A549 (cell line): ENCODE results near the gene RAB37. TPM values are rescaled to one million over a fixed set of nuclear protein-coding genes. Genes with fewer than 3 reads are reported as not detected.

Experiments used
- ATAC-seq, 2 experiments: fragments of 200-7000 bp in 1 of 2; fragments of >200 bp in 1 of 2; cut with Nextera tagmentation in 1 of 2; cut with Tn5 transposase in 1 of 2; 3 replicates each; pipeline versions ENCODE4 v1.8.0 to v1.9.1; 2018 to 2020; ENCODE audit warnings: mild to moderate bottlenecking in 1 of 2, moderate library complexity in 1 of 2
- CTCF ChIA-PET: fragments of 300-600 bp; sonication (Branson Sonifier 250); formaldehyde crosslinking; extraction: SDS; loops from one replicate; lab custom pipeline; 2021; ENCODE audit warnings: antibody characterized with exemption, inconsistent platforms; lab: Yijun Ruan, JAX
- POLR2A ChIA-PET: fragments of 350-600 bp; formaldehyde crosslinking; extraction: SDS; loops from one replicate; lab custom pipeline; 2021; ENCODE audit warnings: antibody characterized with exemption, inconsistent platforms; lab: Yijun Ruan, JAX
- DNase-seq, 2 experiments: peaks; one replicate each; pipeline versions ENCODE4 v3.0.0 to v3.0.0-alpha.2; 2011 to 2016; ENCODE audit warnings: low read depth in 1 of 2, low spot score in 1 of 2
- FAIRE-seq: peaks from 2 replicates; lab custom pipeline; 2011; peaks lifted over from hg19 to GRCh38; lab: Jason Lieb, UNC
- H3K27ac ChIP-seq, 2 experiments: fragments of >200 bp; sonication (Bioruptor Twin); formaldehyde crosslinking; 3 replicates each; pipeline ENCODE4 v1.5.1; 2016 to 2017
- H3K4me1 ChIP-seq: fragments of >200 bp; sonication (Bioruptor Twin); formaldehyde crosslinking; 3 replicates; pipeline ENCODE4 v1.6.1; 2016
- H3K4me2 ChIP-seq: fragments of >200 bp; sonication (Bioruptor Twin); formaldehyde crosslinking; 3 replicates; pipeline ENCODE4 v1.6.1; 2016
- H3K4me3 ChIP-seq: fragments of >200 bp; sonication (Bioruptor Twin); formaldehyde crosslinking; 3 replicates; pipeline ENCODE4 v1.5.1; 2016
- H3K9me3 ChIP-seq: fragments of >200 bp; sonication (Bioruptor Twin); formaldehyde crosslinking; 3 replicates; pipeline ENCODE4 v1.6.1; 2016
- CBX2 ChIP-seq: fragments of 200-600 bp; sonication (generic); IDR thresholded peaks from 2 replicates; pipeline ENCODE4 v1.6.1; 2016; ENCODE audit warnings: low read depth, mild to moderate bottlenecking, borderline replicate concordance
- CEBPB ChIP-seq, 2 experiments: fragments of >200 bp in 1 of 2; sonication (Bioruptor Twin) in 1 of 2; formaldehyde crosslinking in 1 of 2; IDR thresholded peaks; 2 replicates each; pipeline ENCODE4 v1.6.1; 2012 to 2016
- CHD2 ChIP-seq: fragments of 150-350 bp; IDR thresholded peaks from 2 replicates; pipeline ENCODE4 v1.6.1; 2014; ENCODE audit warnings: low read length; ENCODE audit not compliant: partially characterized antibody
- EHMT2 ChIP-seq: fragments of 200-600 bp; sonication (generic); IDR thresholded peaks from 2 replicates; pipeline ENCODE4 v1.6.1; 2016; ENCODE audit warnings: antibody characterized with exemption, low read depth, mild to moderate bottlenecking, moderate library complexity
- FOSB ChIP-seq: fragments of 250-450 bp; sonication (Bioruptor Pico); IDR thresholded peaks from 2 replicates; pipeline ENCODE4 v1.5.0; 2020; ENCODE audit warnings: mild to moderate bottlenecking, moderate library complexity
- FOSL2 ChIP-seq, 2 experiments: fragments of 450-650 bp in 1 of 2; fragments of >200 bp in 1 of 2; sonication (Bioruptor Twin) in 1 of 2; formaldehyde crosslinking; IDR thresholded peaks; 2 replicates each; pipeline versions ENCODE4 v1.5.0 to v1.6.1; 2016 to 2020; ENCODE audit warnings: mild to moderate bottlenecking in 1 of 2, moderate library complexity in 1 of 2
- HDAC2 ChIP-seq: fragments of 200-600 bp; sonication (generic); IDR thresholded peaks from 2 replicates; pipeline ENCODE4 v1.6.1; 2016
- HOXB13 ChIP-seq: fragments of 250-450 bp; sonication (Bioruptor Pico); IDR thresholded peaks from 2 replicates; pipeline ENCODE4 v1.5.0; 2020; ENCODE audit warnings: low read depth, mild to moderate bottlenecking, moderate library complexity
- HOXB5 ChIP-seq: fragments of 250-450 bp; sonication (Bioruptor Pico); IDR thresholded peaks from 2 replicates; pipeline ENCODE4 v1.5.0; 2020; ENCODE audit warnings: mild to moderate bottlenecking, moderate library complexity
- KDM1A ChIP-seq: fragments of 200-600 bp; sonication (generic); IDR thresholded peaks from 2 replicates; pipeline ENCODE4 v1.6.1; 2016; ENCODE audit warnings: low read depth, mild to moderate bottlenecking
- KDM5A ChIP-seq: fragments of 200-600 bp; sonication (generic); IDR thresholded peaks from 2 replicates; pipeline ENCODE4 v1.6.1; 2016; ENCODE audit warnings: antibody characterized with exemption, mild to moderate bottlenecking
- MAZ ChIP-seq: fragments of 150-350 bp; IDR thresholded peaks from 2 replicates; pipeline ENCODE4 v1.6.1; 2014; ENCODE audit warnings: antibody characterized with exemption, low read depth, low read length, borderline replicate concordance
- MYC ChIP-seq: IDR thresholded peaks from 2 replicates; pipeline ENCODE4 v1.6.1; 2012; ENCODE audit warnings: mild to moderate bottlenecking, inconsistent platforms, low read length, improper control_type of control experiment, borderline replicate concordance
- PHF8 ChIP-seq: fragments of 200-600 bp; sonication (generic); IDR thresholded peaks from 2 replicates; pipeline ENCODE4 v1.6.1; 2016; ENCODE audit warnings: low read depth, mild to moderate bottlenecking, antibody characterized with exemption, moderate library complexity, borderline replicate concordance
- POLR2AphosphoS2 ChIP-seq: conservative IDR thresholded peaks from 2 replicates; pipeline ENCODE4 v1.6.1; 2012; ENCODE audit warnings: low read length, improper control_type of control experiment, inconsistent platforms
- RAD21 ChIP-seq, 2 experiments: fragments of >200 bp in 1 of 2; sonication (Bioruptor Twin) in 1 of 2; formaldehyde crosslinking in 1 of 2; IDR thresholded peaks in 1 of 2; conservative IDR thresholded peaks in 1 of 2; 2 replicates in 1 of 2; 3 replicates in 1 of 2; pipeline ENCODE4 v1.6.1; 2012 to 2018; ENCODE audit warnings: inconsistent platforms in 1 of 2
- RFX5 ChIP-seq: fragments of 450-650 bp; IDR thresholded peaks from 2 replicates; pipeline ENCODE4 v1.7.1; 2014; ENCODE audit warnings: antibody characterized with exemption, mild to moderate bottlenecking, moderate library complexity
- SREBF2 ChIP-seq: fragments of 450-650 bp; IDR thresholded peaks from 2 replicates; pipeline ENCODE4 v1.6.1; 2014; ENCODE audit warnings: mild to moderate bottlenecking, moderate library complexity
- TFCP2L1 ChIP-seq: fragments of 250-450 bp; sonication (Bioruptor Pico); IDR thresholded peaks from 2 replicates; pipeline ENCODE4 v1.5.0; 2021; ENCODE audit warnings: mild to moderate bottlenecking
- ZNF302 ChIP-seq: fragments of 250-450 bp; sonication (Bioruptor Pico); IDR thresholded peaks from 2 replicates; pipeline ENCODE4 v1.9.0; 2021; ENCODE audit warnings: inconsistent platforms, mild to moderate bottlenecking, moderate library complexity
- WGBS: methylation state at CpG from one replicate; pipeline ENCODE4 v1.1.6; 2017; ENCODE audit errors: missing lambda C conversion rate; 5-methylcytosine and 5-hydroxymethylcytosine counted together
- polyA plus RNA-seq, 4 experiments: library from polyadenylated mRNA; depleted of rRNA in 3 of 4; stranded (reverse); fragments of >200 nt; fragmentation: RNase III in 1 of 4; extraction: RNeasy Plus Mini Kit Qiagen cat#74134 plus additional on column Dnase treatment in 1 of 4; gene quantifications; 2 replicates in 3 of 4; 3 replicates in 1 of 4; pipeline ENCODE4 v1.2.3, GENCODE V29; 2011 to 2017
- TF ChIP-seq, protein P1 (sequence below): fragments of 200-600 bp; sonication (generic); IDR thresholded peaks from 2 replicates; pipeline ENCODE4 v1.6.1; 2016; ENCODE audit warnings: antibody characterized with exemption, mild to moderate bottlenecking, moderate library complexity
- TF ChIP-seq, protein P2 (sequence below): fragments of 150-350 bp; IDR thresholded peaks from 2 replicates; pipeline ENCODE4 v1.6.1; 2014; ENCODE audit warnings: low read depth, mild to moderate bottlenecking, low read length
- TF ChIP-seq, protein P3 (sequence below): fragments of >200 bp; sonication (Bioruptor Twin); formaldehyde crosslinking; IDR thresholded peaks from 3 replicates; pipeline ENCODE4 v1.6.1; 2016
- TF ChIP-seq, protein P4 (sequence below): fragments of 250-450 bp; sonication (Bioruptor Pico); IDR thresholded peaks from 2 replicates; pipeline ENCODE4 v1.5.0; 2020; ENCODE audit warnings: low read depth, mild to moderate bottlenecking, moderate library complexity
- TF ChIP-seq, protein P5 (sequence below): IDR thresholded peaks from 2 replicates; pipeline ENCODE4 v1.6.1; 2012; ENCODE audit warnings: low read depth, borderline replicate concordance
- TF ChIP-seq, protein P6 (sequence below): fragments of >200 bp; sonication (Bioruptor Twin); formaldehyde crosslinking; IDR thresholded peaks from 3 replicates; pipeline ENCODE4 v1.5.1; 2016

Gene RAB37
- polyA plus RNA-seq, 2 of the 4 experiments (the other 2 are of a cell fraction), result 2.4 to 15.8 TPM

DNA sequence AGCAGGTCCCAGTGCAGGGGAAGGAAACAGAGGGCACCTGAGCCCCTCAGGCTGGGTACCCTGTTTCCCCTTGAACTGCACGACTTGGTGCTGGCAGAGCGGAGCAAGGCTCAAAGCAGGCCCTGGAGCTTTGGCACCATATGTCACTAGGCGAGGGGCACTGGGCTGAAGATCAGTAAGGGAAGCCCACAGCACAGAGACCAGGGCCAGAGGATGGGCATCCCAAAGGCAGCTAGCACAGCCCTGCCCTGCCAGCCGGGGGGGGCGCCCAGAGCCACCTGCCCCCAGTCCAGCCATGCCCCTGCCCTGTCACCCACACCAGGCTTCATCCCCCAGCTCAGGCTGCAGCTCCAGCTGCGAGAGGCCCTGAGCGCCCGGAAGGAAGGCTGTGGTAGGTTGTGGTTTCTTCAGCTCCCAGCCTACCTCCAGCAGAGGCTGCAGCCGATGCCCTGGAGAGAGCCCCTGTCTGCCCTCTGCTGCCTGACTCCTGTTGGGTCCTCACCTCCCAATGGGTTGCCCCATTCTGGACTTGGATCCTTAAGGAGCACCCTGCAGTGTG lies 22.3 kb downstream of the RAB37 start:
- DNase-seq (no peak), FAIRE-seq (no peak), ATAC-seq (peak; percentile 6 to 38; a peak in 3 of 6 replicates)
- TF ChIP-seq CBX2 (no peak), FOSB (no peak), KDM1A (no peak), KDM5A (no peak), POLR2AphosphoS2 (no peak), PHF8 (no peak), HDAC2 (no peak), HOXB5 (CRISPR knock-in tag) (no peak), MAZ (no peak), CEBPB (IDR thresholded peaks at IDR 0.05) (no peak)
- TF ChIP-seq, protein P1, sequence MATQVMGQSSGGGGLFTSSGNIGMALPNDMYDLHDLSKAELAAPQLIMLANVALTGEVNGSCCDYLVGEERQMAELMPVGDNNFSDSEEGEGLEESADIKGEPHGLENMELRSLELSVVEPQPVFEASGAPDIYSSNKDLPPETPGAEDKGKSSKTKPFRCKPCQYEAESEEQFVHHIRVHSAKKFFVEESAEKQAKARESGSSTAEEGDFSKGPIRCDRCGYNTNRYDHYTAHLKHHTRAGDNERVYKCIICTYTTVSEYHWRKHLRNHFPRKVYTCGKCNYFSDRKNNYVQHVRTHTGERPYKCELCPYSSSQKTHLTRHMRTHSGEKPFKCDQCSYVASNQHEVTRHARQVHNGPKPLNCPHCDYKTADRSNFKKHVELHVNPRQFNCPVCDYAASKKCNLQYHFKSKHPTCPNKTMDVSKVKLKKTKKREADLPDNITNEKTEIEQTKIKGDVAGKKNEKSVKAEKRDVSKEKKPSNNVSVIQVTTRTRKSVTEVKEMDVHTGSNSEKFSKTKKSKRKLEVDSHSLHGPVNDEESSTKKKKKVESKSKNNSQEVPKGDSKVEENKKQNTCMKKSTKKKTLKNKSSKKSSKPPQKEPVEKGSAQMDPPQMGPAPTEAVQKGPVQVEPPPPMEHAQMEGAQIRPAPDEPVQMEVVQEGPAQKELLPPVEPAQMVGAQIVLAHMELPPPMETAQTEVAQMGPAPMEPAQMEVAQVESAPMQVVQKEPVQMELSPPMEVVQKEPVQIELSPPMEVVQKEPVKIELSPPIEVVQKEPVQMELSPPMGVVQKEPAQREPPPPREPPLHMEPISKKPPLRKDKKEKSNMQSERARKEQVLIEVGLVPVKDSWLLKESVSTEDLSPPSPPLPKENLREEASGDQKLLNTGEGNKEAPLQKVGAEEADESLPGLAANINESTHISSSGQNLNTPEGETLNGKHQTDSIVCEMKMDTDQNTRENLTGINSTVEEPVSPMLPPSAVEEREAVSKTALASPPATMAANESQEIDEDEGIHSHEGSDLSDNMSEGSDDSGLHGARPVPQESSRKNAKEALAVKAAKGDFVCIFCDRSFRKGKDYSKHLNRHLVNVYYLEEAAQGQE, result no peak
- POLR2A ChIA-PET, result interaction anchor here (2.8 kb wide), 1 partner anchor 10 kb away, joined by 12 read pairs; no protein-coding TSS in a partner anchor
- CTCF ChIA-PET, result interaction anchor here (0.5 to 34.9 kb wide), 12 partner anchors 5 to 540 kb away, joined by 3 to 705 read pairs (median 8); partner anchors contain the start of genes NAT9, NHERF1 and RAB37
- Histone ChIP-seq H3K27ac (peak overlapping the region; percentile 57 to 79), H3K9me3 (no peaks in the 10 kb centered on the region), H3K4me2 (peak overlapping the region; percentile 66), H3K4me1 (peaks cover 69% of the 10 kb centered on the region), H3K4me3 (no peak overlapping the region)
- 95% methylated on average over 8 of the region's 9 CpGs for WGBS

DNA sequence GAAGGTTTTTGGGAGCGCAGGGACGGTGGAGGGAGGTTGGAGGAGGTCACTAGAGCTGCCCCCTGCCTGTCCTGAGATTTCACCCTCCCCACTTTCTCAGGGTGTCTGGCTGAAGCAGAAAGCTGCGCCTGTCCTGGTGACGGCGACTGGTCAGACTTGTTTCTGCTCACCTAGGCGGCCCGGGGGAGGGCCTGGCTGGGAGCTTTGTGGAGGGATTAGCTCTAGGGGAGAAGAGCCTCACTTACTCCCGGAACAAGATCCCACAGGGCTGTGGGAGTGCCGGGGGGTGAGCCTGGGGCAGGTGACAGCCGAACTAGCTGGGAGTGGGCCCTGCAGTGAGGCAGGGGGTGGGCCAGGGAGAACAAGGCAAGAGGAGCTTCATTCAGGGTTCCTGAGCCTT lies 22.9 kb downstream of the RAB37 start:
- Histone ChIP-seq H3K4me1 (peaks cover 74% of the 10 kb centered on the region), H3K27ac (peak overlapping the region; percentile 61 to 79), H3K4me2 (peak overlapping the region; percentile 66), H3K9me3 (no peaks in the 10 kb centered on the region), H3K4me3 (no peak overlapping the region)
- DNase-seq (no peak), FAIRE-seq (no peak), ATAC-seq (no peak)
- TF ChIP-seq, protein P2, sequence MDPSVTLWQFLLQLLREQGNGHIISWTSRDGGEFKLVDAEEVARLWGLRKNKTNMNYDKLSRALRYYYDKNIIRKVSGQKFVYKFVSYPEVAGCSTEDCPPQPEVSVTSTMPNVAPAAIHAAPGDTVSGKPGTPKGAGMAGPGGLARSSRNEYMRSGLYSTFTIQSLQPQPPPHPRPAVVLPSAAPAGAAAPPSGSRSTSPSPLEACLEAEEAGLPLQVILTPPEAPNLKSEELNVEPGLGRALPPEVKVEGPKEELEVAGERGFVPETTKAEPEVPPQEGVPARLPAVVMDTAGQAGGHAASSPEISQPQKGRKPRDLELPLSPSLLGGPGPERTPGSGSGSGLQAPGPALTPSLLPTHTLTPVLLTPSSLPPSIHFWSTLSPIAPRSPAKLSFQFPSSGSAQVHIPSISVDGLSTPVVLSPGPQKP, result no peak
- TF ChIP-seq TFCP2L1 (CRISPR knock-in tag) (no peak), HOXB13 (CRISPR knock-in tag) (no peak), HOXB5 (CRISPR knock-in tag) (no peak), MYC (no peak), SREBF2 (no peak), EHMT2 (no peak), FOSL2 (IDR thresholded peaks at IDR 0.05) (no peak), FOSL2 (CRISPR knock-in tag; IDR thresholded peaks at IDR 0.05) (no peak), RAD21 (conservative IDR thresholded peaks at IDR 0.05 in 1 of 2, IDR thresholded peaks at IDR 0.05 in 1 of 2) (no peak), ZNF302 (CRISPR knock-in tag) (no peak), KDM5A (no peak), RFX5 (no peak), CHD2 (no peak)
- TF ChIP-seq, protein P3, sequence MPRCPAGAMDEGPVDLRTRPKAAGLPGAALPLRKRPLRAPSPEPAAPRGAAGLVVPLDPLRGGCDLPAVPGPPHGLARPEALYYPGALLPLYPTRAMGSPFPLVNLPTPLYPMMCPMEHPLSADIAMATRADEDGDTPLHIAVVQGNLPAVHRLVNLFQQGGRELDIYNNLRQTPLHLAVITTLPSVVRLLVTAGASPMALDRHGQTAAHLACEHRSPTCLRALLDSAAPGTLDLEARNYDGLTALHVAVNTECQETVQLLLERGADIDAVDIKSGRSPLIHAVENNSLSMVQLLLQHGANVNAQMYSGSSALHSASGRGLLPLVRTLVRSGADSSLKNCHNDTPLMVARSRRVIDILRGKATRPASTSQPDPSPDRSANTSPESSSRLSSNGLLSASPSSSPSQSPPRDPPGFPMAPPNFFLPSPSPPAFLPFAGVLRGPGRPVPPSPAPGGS, result no peak
- TF ChIP-seq, protein P4, sequence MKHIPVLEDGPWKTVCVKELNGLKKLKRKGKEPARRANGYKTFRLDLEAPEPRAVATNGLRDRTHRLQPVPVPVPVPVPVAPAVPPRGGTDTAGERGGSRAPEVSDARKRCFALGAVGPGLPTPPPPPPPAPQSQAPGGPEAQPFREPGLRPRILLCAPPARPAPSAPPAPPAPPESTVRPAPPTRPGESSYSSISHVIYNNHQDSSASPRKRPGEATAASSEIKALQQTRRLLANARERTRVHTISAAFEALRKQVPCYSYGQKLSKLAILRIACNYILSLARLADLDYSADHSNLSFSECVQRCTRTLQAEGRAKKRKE (CRISPR knock-in tag), result no peak
- TF ChIP-seq, protein P5, sequence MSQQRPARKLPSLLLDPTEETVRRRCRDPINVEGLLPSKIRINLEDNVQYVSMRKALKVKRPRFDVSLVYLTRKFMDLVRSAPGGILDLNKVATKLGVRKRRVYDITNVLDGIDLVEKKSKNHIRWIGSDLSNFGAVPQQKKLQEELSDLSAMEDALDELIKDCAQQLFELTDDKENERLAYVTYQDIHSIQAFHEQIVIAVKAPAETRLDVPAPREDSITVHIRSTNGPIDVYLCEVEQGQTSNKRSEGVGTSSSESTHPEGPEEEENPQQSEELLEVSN, result no peak
- TF ChIP-seq, protein P6, sequence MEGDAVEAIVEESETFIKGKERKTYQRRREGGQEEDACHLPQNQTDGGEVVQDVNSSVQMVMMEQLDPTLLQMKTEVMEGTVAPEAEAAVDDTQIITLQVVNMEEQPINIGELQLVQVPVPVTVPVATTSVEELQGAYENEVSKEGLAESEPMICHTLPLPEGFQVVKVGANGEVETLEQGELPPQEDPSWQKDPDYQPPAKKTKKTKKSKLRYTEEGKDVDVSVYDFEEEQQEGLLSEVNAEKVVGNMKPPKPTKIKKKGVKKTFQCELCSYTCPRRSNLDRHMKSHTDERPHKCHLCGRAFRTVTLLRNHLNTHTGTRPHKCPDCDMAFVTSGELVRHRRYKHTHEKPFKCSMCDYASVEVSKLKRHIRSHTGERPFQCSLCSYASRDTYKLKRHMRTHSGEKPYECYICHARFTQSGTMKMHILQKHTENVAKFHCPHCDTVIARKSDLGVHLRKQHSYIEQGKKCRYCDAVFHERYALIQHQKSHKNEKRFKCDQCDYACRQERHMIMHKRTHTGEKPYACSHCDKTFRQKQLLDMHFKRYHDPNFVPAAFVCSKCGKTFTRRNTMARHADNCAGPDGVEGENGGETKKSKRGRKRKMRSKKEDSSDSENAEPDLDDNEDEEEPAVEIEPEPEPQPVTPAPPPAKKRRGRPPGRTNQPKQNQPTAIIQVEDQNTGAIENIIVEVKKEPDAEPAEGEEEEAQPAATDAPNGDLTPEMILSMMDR, result no peak
- WGBS, result 89% methylated on average over 10 of the region's 10 CpGs
- CTCF ChIA-PET, result interaction anchor here (1.0 to 34.9 kb wide), 10 partner anchors 5 to 194 kb away, joined by 3 to 705 read pairs (median 8); partner anchors contain the start of genes NAT9, NHERF1 and RAB37
- POLR2A ChIA-PET, result interaction anchor here (2.8 kb wide), 1 partner anchor 11 kb away, joined by 12 read pairs; no protein-coding TSS in a partner anchor
